NCI-H1694 (cell line): ENCODE data around the gene LYPD1.

ENCODE experiments used
- DNase-seq: peaks from one replicate; lab custom pipeline; 2025; lab: John Stamatoyannopoulos, UW

Gene LYPD1

DNA sequence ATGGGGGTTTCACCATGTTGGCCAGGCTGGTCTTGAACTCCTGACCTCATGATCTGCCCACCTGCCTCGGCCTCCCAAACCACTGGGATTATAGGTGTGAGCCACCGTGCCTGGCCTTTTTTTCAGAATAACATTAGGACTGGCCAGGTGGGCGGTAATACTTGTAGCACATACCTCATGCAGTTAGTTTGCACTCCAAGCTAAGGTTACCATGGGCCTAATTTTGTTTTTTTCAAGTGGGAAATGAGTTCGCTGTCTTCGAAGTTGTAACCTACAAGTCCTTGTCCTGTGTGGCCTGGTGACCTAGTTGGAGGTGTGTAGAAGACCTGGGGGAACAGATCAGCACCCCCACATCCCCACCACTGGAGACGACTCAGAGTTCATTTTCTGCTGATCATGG, 74.8 kb downstream of the LYPD1 start:
- DNase-seq: no peak
